Central memory CD4-positive, alpha-beta T cell (primary cell): ENCODE measurements around the gene CDK12.
A peak's percentile ranks its signal among the peaks of the same experiment; 100 is the strongest.
"Not testable (repeated sequence)": the region's sequence is repeated elsewhere in the genome, so short reads cannot be mapped to it uniquely, and the experiment has no call there.

Source experiments
- DNase-seq: peaks from one replicate; pipeline ENCODE4 v3.0.0; 2022
- total RNA-seq, 3 experiments: gene quantifications; one replicate each; lab custom pipeline; 2026; lab: John Stamatoyannopoulos, UW

CDK12 gene
- 144 to 203 (median 192) reads per million in 3 experiments for total RNA-seq

- peak; percentile 96 for DNase-seq
These were observed at the start of gene CDK12 for GRCh38 chr17:39461113-39461925. TSS of gene CDK12 (plus strand) at chr17:39461486. CDS start at chr17:39462072, 586 bp downstream.

DNA sequence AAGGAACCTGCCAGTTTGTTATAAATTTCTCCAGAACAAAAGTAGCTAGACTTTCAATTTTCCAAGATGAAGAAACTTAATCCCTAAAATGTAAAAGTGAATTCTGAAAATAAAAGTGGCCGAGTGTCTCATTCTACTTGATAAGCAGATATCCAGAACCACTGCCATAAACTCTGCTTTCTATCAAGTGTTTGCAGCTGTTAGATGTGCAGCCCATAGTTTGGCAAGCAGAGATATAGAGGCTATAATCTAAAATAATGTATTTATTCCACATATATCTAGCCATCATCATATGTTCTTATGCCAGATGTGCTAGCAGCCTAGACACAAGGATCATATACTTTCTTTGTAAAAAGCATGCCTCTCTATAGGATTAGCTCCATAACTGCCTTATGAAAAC lies 45.1 kb upstream of the CDK12 start:
- no peak for DNase-seq

DNA sequence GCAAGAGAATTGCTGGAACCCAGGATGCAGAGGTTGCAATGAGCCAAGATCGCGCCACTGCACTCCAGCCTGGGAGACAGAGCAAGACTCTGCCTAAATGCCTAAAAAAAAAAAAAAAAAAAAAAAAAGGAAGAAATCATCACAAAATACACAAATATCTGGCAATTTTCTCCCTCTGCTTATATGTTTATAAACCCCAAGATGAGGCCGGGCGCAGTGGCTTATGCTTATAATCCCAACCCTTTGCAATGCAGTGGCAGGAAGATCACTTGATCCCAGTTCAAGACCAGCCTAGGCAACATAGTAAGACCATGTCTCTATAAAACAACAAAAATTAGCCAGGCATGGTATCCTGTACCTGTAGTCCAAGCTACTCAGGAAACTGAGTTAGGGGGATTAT lies 31.7 kb upstream of the CDK12 start:
- DNase-seq, result no peak

DNA sequence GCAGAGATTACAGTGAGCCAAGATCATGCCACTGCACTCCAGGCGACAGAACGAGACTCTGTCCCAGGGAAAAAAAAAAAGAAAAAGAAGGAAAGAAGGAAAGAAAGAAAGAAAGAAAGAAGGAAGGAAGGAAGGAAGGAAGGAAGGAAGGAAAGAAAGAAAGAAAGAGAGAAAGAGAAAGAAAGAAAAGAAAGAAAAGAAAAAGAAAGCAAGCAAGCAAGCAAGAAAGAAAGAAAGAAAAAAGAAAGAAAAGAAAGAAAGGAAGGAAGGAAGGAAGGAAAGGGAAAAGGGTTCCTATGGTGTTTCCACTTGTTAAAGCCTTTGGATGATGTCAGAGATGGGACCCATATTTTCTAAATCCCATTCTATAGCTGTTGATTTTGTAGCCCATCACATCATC lies 21.4 kb upstream of the CDK12 start:
- DNase-seq, result not testable (repeated sequence)

GRCh38 chr17:39443326-39443725 lies 18.0 kb upstream of the CDK12 start:
- no peak for DNase-seq

DNA sequence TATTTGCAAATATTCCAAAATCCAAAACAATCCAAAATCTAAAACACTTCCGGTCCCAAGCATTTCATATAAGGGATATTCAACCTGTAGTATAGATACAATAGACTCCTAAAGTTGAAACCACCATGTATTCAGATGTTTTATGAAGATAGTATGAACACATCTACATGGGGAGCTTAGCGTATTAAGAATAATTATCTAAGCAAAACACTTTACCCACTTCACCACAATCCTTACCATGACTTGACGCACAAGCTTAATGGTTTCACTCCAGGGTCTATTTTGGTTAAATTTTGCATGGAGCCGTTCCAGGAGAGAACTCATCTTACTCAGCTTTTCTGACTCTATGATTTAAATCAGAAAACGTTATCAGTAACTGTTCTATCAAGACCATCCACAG lies 13.7 kb upstream of the CDK12 start:
- DNase-seq, result no peak

DNA sequence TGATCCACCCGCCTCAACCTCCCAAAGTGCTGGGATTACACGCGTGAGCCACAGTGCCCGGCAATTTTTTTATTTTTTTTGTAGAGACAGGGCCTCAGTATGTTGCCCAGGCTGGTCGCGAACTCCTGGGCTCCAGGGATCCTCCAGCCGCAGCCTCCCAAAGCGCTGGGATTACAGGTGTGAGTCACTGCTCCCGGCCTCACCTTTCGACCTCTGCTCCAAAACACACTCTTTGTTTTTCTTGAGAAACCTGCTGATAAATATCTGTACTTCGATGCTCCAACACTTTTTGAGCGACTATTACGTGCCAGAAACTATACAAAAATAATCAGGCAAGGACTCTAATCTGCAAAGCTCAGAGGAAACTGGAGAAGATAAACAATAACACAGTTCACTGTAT lies 11.2 kb upstream of the CDK12 start:
- no peak for DNase-seq

GRCh38 chr17:39450847-39451581 lies 10.3 kb upstream of the CDK12 start, which contains the start of gene MED1:
TSS of gene MED1 (minus strand) at chr17:39451263. CDS start at chr17:39451062, 201 bp downstream.
- peak; percentile 92 for DNase-seq

- DNase-seq, result no peak
These were observed 5.4 kb upstream of the CDK12 start for GRCh38 chr17:39455919-39456318.

DNA sequence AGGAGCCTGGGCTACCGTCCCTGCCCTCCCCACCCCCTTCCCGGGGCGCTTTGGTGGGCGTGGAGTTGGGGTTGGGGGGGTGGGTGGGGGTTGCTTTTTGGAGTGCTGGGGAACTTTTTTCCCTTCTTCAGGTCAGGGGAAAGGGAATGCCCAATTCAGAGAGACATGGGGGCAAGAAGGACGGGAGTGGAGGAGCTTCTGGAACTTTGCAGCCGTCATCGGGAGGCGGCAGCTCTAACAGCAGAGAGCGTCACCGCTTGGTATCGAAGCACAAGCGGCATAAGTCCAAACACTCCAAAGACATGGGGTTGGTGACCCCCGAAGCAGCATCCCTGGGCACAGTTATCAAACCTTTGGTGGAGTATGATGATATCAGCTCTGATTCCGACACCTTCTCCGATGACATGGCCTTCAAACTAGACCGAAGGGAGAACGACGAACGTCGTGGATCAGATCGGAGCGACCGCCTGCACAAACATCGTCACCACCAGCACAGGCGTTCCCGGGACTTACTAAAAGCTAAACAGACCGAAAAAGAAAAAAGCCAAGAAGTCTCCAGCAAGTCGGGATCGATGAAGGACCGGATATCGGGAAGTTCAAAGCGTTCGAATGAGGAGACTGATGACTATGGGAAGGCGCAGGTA lies 762 bp downstream of the CDK12 start:
- DNase-seq, result no peak

DNA sequence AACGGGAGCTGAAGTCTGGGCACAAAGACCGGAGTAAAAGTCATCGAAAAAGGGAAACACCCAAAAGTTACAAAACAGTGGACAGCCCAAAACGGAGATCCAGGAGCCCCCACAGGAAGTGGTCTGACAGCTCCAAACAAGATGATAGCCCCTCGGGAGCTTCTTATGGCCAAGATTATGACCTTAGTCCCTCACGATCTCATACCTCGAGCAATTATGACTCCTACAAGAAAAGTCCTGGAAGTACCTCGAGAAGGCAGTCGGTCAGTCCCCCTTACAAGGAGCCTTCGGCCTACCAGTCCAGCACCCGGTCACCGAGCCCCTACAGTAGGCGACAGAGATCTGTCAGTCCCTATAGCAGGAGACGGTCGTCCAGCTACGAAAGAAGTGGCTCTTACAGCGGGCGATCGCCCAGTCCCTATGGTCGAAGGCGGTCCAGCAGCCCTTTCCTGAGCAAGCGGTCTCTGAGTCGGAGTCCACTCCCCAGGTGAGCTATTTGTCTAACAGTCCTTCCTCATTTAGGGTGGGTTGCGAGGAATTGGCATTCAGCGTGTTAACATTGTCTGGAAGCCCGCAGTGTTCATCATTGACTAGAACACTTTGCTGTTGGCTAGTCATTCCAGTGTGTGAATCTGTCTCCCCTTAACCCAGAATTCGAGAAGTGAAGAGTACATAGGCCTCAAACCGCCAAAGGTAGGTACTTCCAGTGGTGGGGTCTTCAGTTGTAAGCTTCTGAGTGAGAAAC lies 1.5 kb downstream of the CDK12 start:
- no peak for DNase-seq

DNA sequence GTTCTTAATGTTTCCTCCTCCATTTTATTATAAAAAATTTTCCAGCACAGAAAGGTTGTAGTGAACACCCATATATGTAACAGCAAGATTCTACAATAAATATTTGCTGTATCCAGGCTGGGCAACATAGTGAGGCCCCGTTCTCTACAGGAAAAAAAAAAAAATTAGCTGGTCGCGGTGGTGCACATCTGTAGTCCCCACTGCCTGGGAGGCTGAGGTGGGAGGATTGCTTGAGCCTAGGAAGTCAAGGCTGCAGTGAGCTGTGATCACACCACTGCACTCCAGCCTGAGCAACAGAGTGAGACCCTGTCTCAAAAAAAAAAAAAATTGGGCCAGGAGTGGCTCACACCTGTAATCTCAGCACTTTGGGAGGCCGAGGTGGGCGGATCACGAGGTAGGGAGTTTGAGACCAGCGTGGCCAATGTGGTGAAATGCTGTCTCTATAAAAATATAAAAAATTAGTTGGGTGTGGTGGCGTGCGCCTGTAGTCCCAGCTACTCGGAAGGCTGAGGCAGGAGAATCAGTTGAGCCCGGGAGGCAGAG lies 3.4 kb downstream of the CDK12 start:
- not testable (repeated sequence) for DNase-seq

GRCh38 chr17:39468610-39469009 lies 7.3 kb downstream of the CDK12 start:
- DNase-seq, result not testable (repeated sequence)

- no peak for DNase-seq
These were observed 12.0 kb downstream of the CDK12 start for GRCh38 chr17:39473310-39473709.

GRCh38 chr17:39479631-39480030 lies 18.3 kb downstream of the CDK12 start:
- not testable (repeated sequence) for DNase-seq

GRCh38 chr17:39483506-39483905 lies 22.2 kb downstream of the CDK12 start:
- no peak for DNase-seq

GRCh38 chr17:39484178-39484577 lies 22.9 kb downstream of the CDK12 start:
- no peak for DNase-seq

DNA sequence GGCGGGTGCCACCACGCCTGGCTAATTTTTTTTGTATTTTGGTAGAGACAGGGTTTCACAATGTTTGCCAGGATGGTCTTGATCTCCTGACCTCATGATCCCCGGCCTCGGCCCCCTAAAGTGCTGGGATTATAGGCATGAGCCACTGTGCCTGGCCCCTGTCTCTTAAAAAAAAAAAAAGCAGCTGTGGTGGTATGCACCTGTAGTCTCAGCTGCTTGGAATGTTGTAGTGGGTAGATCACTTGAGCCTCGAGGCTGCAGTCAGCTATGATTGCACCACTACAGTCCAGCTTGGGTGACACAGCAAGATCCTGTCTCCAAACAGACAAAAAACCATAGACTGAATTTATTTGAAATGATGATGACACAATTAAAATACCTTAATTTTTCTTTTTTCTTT lies 24.3 kb downstream of the CDK12 start:
- no peak for DNase-seq

- DNase-seq, result no peak
These were observed 25.0 kb downstream of the CDK12 start for GRCh38 chr17:39486242-39486641.

- not testable (repeated sequence) for DNase-seq
These were observed 26.2 kb downstream of the CDK12 start for GRCh38 chr17:39487490-39487889.

GRCh38 chr17:39487946-39488345 lies 26.7 kb downstream of the CDK12 start:
- DNase-seq, result no peak

- not testable (repeated sequence) for DNase-seq
These were observed 35.6 kb downstream of the CDK12 start for GRCh38 chr17:39496921-39497320.
